Measurements from ENCODE around the gene PTBP3.
A peak's percentile ranks its signal among the peaks of the same experiment; 100 is the strongest.

- peak; percentile 33; the same call in 1 of the 2 replicates for TF ChIP-seq GATA2 (IDR thresholded peaks at IDR 0.05; ENCODE audit: low read depth, low read length)
- TF ChIP-seq GATA3 (IDR thresholded peaks at IDR 0.05; ENCODE audit: low read depth, low read length), result no peak
Measured at GRCh38 chr9:112379177-112380101, 46.0 kb upstream of the PTBP3 start.

Data from SH-SY5Y (cell line).